ENCODE measurements around the gene UBASH3A. TPM values are rescaled to one million over a fixed set of nuclear protein-coding genes. Genes with fewer than 3 reads are reported as not detected.

The UBASH3A gene
- total RNA-seq, 3 donors from 2014 or later = 0.32 to 1.5 (median 0.66) TPM

- Histone ChIP-seq H3K36me3 (no peaks in the 10 kb centered on the region), H3K9me3 (no peaks in the 10 kb centered on the region), H3K4me3 (no peak overlapping the region), H3K4me1 (no peaks in the 10 kb centered on the region), H3K27me3 (no peaks in the 10 kb centered on the region), H3K27ac (no peak overlapping the region)
- no peak for DNase-seq (ENCODE audit: low spot score in 2 of 2)
- intact Hi-C loops (cut with DNase I; ENCODE audit: low total_unique reads) = no loop called here
- TF ChIP-seq CTCF (IDR thresholded peaks at IDR 0.05) (no peak), POLR2AphosphoS5 (IDR thresholded peaks at IDR 0.05) (no peak), POLR2A (IDR thresholded peaks at IDR 0.05) (no peak)
Measured at GRCh38 chr21:42443876-42444744, 40.4 kb downstream of the UBASH3A start.

- no peaks in the 10 kb centered on the region for H3K4me1 ChIP-seq
- TF ChIP-seq POLR2A (IDR thresholded peaks at IDR 0.05) = no peak
- TF ChIP-seq CTCF (IDR thresholded peaks at IDR 0.05) = no peak
- no peak for TF ChIP-seq POLR2AphosphoS5 (IDR thresholded peaks at IDR 0.05)
- intact Hi-C loops (cut with DNase I; ENCODE audit: low total_unique reads) = no loop called here
Measured at GRCh38 chr21:42444745-42445059, 41.0 kb downstream of the UBASH3A start.

GRCh38 chr21:42445311-42445710 lies 41.6 kb downstream of the UBASH3A start:
- TF ChIP-seq POLR2AphosphoS5 (IDR thresholded peaks at IDR 0.05) (no peak), POLR2A (IDR thresholded peaks at IDR 0.05) (no peak), CTCF (IDR thresholded peaks at IDR 0.05) (no peak)
- no peaks in the 10 kb centered on the region for H3K4me1 ChIP-seq
- no peak overlapping the region for H3K27ac ChIP-seq
- H3K27me3 ChIP-seq = no peaks in the 10 kb centered on the region
- no peak overlapping the region for H3K4me3 ChIP-seq
- DNase-seq (ENCODE audit: low spot score in 2 of 2) = no peak
- H3K36me3 ChIP-seq = no peaks in the 10 kb centered on the region
- intact Hi-C loops (cut with DNase I; ENCODE audit: low total_unique reads) = no loop called here
- no peaks in the 10 kb centered on the region for H3K9me3 ChIP-seq

More at GRCh38 chr21:42444745-42445059, 41.0 kb downstream of the UBASH3A start:
- H3K27me3 ChIP-seq = no peaks in the 10 kb centered on the region
- no peaks in the 10 kb centered on the region for H3K36me3 ChIP-seq
- H3K9me3 ChIP-seq = no peaks in the 10 kb centered on the region
- no peak for DNase-seq (ENCODE audit: low spot score in 2 of 2)
- H3K4me3 ChIP-seq = no peak overlapping the region
- no peak overlapping the region for H3K27ac ChIP-seq

GRCh38 chr21:42446531-42446930 lies 42.8 kb downstream of the UBASH3A start:
- DNase-seq (ENCODE audit: low spot score in 2 of 2) = no peak
- intact Hi-C loops (cut with DNase I; ENCODE audit: low total_unique reads) = loop anchor here (2.0 kb wide), 1 partner anchor 302 kb away; no protein-coding TSS in a partner anchor

More at GRCh38 chr21:42446531-42446930, 42.8 kb downstream of the UBASH3A start:
- Histone ChIP-seq H3K9me3 (no peaks in the 10 kb centered on the region), H3K36me3 (no peaks in the 10 kb centered on the region), H3K27me3 (no peaks in the 10 kb centered on the region), H3K4me1 (no peaks in the 10 kb centered on the region), H3K4me3 (no peak overlapping the region), H3K27ac (no peak overlapping the region)
- no peak for TF ChIP-seq POLR2AphosphoS5 (IDR thresholded peaks at IDR 0.05)
- no peak for TF ChIP-seq CTCF (IDR thresholded peaks at IDR 0.05)
- no peak for TF ChIP-seq POLR2A (IDR thresholded peaks at IDR 0.05)
